HEK293 (cell line): ENCODE measurements around the gene ANXA2.

Experiments used
- CTCF ChIA-PET: fragments of 350-600 bp; formaldehyde crosslinking; extraction: SDS; loops from one replicate; lab custom pipeline; 2021; ENCODE audit warnings: antibody characterized with exemption; lab: Yijun Ruan, JAX
- POLR2A ChIA-PET: fragments of 300-600 bp; formaldehyde crosslinking; extraction: SDS; loops from one replicate; lab custom pipeline; 2020; ENCODE audit warnings: antibody characterized with exemption, inconsistent platforms; lab: Yijun Ruan, JAX
- H3K27ac ChIP-seq: fragments of 200-500 bp; sonication (Bioruptor generic); 2 replicates; pipeline ENCODE4 v1.5.1; 2014; ENCODE audit warnings: low read depth, low read length, control low read depth, inconsistent platforms; ENCODE audit errors: extremely low read depth
- H3K36me3 ChIP-seq, 2 experiments: fragments of 200-500 bp in 1 of 2; sonication (Bioruptor generic) in 1 of 2; 1 replicate in 1 of 2; 2 replicates in 1 of 2; pipeline ENCODE4 v1.5.1; 2014 to 2017; ENCODE audit warnings: inconsistent platforms in 2 of 2, low read length in 2 of 2; ENCODE audit not compliant: control insufficient read depth in 2 of 2, insufficient read depth in 1 of 2
- H3K4me1 ChIP-seq: fragments of 200-500 bp; sonication (Bioruptor generic); 2 replicates; pipeline ENCODE4 v1.5.1; 2014; ENCODE audit warnings: mild to moderate bottlenecking, low read length, inconsistent platforms; ENCODE audit not compliant: control insufficient read depth, insufficient read depth
- H3K4me3 ChIP-seq: 2 replicates; pipeline ENCODE4 v1.5.1; 2011; ENCODE audit warnings: low read depth, mild to moderate bottlenecking, control low read depth, low read length, moderate library complexity
- H3K9me3 ChIP-seq: fragments of 200-500 bp; sonication (Bioruptor generic); 2 replicates; pipeline ENCODE4 v1.5.1; 2014; ENCODE audit warnings: low read depth, low read length, inconsistent platforms; ENCODE audit not compliant: control insufficient read depth, insufficient read depth
- BCL11B ChIP-seq: fragments of 450-650 bp; formaldehyde crosslinking; IDR thresholded peaks from 2 replicates; pipeline ENCODE4 v1.5.1; 2016; ENCODE audit warnings: low read depth, missing biosample characterization, missing genetic modification characterization
- GFI1B ChIP-seq: fragments of 450-650 bp; formaldehyde crosslinking; IDR thresholded peaks from 2 replicates; pipeline ENCODE4 v1.5.1; 2016; ENCODE audit warnings: missing biosample characterization, missing genetic modification characterization
- GLI4 ChIP-seq: fragments of 450-650 bp; formaldehyde crosslinking; IDR thresholded peaks from 2 replicates; pipeline ENCODE4 v1.5.1; 2016; ENCODE audit warnings: missing biosample characterization, missing genetic modification characterization
- GLIS1 ChIP-seq: fragments of 450-650 bp; formaldehyde crosslinking; IDR thresholded peaks from 2 replicates; pipeline ENCODE4 v1.5.1; 2016; ENCODE audit warnings: missing biosample characterization, missing genetic modification characterization
- HOXA7 ChIP-seq: sonication (generic); formaldehyde crosslinking; IDR thresholded peaks from 2 replicates; pipeline ENCODE4 v1.8.1; 2022; ENCODE audit warnings: missing genetic modification reagents, borderline replicate concordance
- KLF1 ChIP-seq: fragments of 450-650 bp; formaldehyde crosslinking; IDR thresholded peaks from 2 replicates; pipeline ENCODE4 v1.5.1; 2016; ENCODE audit warnings: missing biosample characterization, missing genetic modification characterization
- KLF7 ChIP-seq: fragments of 450-650 bp; formaldehyde crosslinking; IDR thresholded peaks from 2 replicates; pipeline ENCODE4 v1.5.1; 2016; ENCODE audit warnings: missing biosample characterization, missing genetic modification characterization, borderline replicate concordance
- KLF9 ChIP-seq: fragments of 450-650 bp; formaldehyde crosslinking; IDR thresholded peaks from 2 replicates; pipeline ENCODE4 v1.5.1; 2016; ENCODE audit warnings: missing biosample characterization, missing genetic modification characterization, low read depth
- SCRT1 ChIP-seq: fragments of 450-650 bp; formaldehyde crosslinking; IDR thresholded peaks from 2 replicates; pipeline ENCODE4 v1.5.1; 2016; ENCODE audit warnings: missing biosample characterization, missing genetic modification characterization, borderline replicate concordance
- ZFP37 ChIP-seq: fragments of 450-650 bp; formaldehyde crosslinking; IDR thresholded peaks from 2 replicates; pipeline ENCODE4 v1.5.1; 2016; ENCODE audit warnings: missing biosample characterization, missing genetic modification characterization
- ZFP69B ChIP-seq: fragments of 450-650 bp; formaldehyde crosslinking; IDR thresholded peaks from 2 replicates; pipeline ENCODE4 v1.5.1; 2016; ENCODE audit warnings: missing biosample characterization, missing genetic modification characterization
- ZNF138 ChIP-seq: fragments of 450-650 bp; formaldehyde crosslinking; IDR thresholded peaks from 2 replicates; pipeline ENCODE4 v1.5.1; 2016; ENCODE audit warnings: missing biosample characterization, missing genetic modification characterization, borderline replicate concordance
- ZNF174 ChIP-seq: fragments of 450-650 bp; formaldehyde crosslinking; IDR thresholded peaks from 2 replicates; pipeline ENCODE4 v1.5.0; 2017; ENCODE audit warnings: missing biosample characterization, mild to moderate bottlenecking, missing genetic modification characterization
- ZNF366 ChIP-seq: fragments of 450-650 bp; formaldehyde crosslinking; conservative IDR thresholded peaks from 2 replicates; pipeline ENCODE4 v1.5.1; 2016; ENCODE audit warnings: missing biosample characterization, missing genetic modification characterization
- ZNF521 ChIP-seq: fragments of 450-650 bp; formaldehyde crosslinking; IDR thresholded peaks from 2 replicates; pipeline ENCODE4 v1.5.1; 2017; ENCODE audit warnings: missing biosample characterization, mild to moderate bottlenecking, missing genetic modification characterization
- ZNF544 ChIP-seq: fragments of 450-650 bp; formaldehyde crosslinking; IDR thresholded peaks from 2 replicates; pipeline ENCODE4 v1.5.0; 2017; ENCODE audit warnings: missing biosample characterization, missing genetic modification characterization
- ZNF610 ChIP-seq: fragments of 450-650 bp; formaldehyde crosslinking; IDR thresholded peaks from 2 replicates; pipeline ENCODE4 v1.5.1; 2016; ENCODE audit warnings: missing biosample characterization, missing genetic modification characterization, borderline replicate concordance
- ZNF624 ChIP-seq: fragments of 450-650 bp; formaldehyde crosslinking; IDR thresholded peaks from 2 replicates; pipeline ENCODE4 v1.5.1; 2017; ENCODE audit warnings: missing biosample characterization, missing genetic modification characterization
- ZNF677 ChIP-seq: fragments of 450-650 bp; IDR thresholded peaks from 2 replicates; pipeline ENCODE4 v1.5.0; 2018; ENCODE audit warnings: missing biosample characterization, mild to moderate bottlenecking, missing genetic modification characterization, moderate library complexity
- TF ChIP-seq, protein P1 (sequence below): fragments of 450-650 bp; formaldehyde crosslinking; IDR thresholded peaks from 2 replicates; pipeline ENCODE4 v1.5.1; 2017; ENCODE audit warnings: missing biosample characterization, missing genetic modification characterization
- TF ChIP-seq, protein P2 (sequence below): fragments of 450-650 bp; formaldehyde crosslinking; IDR thresholded peaks from 2 replicates; pipeline ENCODE4 v1.5.1; 2016; ENCODE audit warnings: missing biosample characterization, missing genetic modification characterization
- TF ChIP-seq, protein P3 (sequence below): fragments of 450-650 bp; formaldehyde crosslinking; conservative IDR thresholded peaks from 2 replicates; pipeline ENCODE4 v1.5.1; 2016; ENCODE audit warnings: low read depth, missing biosample characterization, missing genetic modification characterization

Gene ANXA2

DNA sequence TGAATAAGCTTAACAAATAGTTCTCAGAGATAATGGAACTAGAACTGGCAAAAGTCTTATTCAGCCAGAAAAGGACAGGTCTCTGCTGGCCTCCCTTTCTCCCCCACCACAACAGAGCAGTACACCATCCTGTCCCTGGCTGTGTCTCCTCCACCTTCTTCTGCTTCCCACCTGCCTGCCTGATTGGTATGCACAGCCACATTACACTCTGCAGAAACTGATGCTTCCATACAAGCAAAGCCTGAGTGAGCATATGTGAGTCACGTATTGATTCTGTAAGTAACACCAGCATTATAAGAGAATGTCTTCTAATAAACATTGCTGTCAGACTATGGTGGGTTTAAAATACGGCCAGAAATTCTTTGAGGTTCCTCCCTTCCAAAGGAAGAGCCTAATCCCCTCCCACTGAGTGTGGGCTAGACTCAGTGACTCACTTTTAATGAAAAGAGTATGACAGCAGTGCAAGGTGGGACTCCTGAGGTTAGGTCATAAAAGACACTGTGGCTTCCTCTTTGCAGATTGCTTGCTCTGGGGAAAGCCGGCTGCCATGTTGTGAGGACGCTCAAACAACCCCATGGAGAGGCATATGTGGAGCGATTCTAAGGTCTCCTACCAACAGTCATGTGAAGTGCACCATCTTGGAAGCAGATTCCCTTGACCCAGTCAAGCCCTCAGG lies 44.4 kb downstream of the ANXA2 start (continued):
- TF ChIP-seq GLI4 (tag by site-specific recombination) (no peak), ZFP69B (no peak), ZNF366 (tag by site-specific recombination) (no peak), ZFP37 (tag by site-specific recombination) (no peak)

DNA sequence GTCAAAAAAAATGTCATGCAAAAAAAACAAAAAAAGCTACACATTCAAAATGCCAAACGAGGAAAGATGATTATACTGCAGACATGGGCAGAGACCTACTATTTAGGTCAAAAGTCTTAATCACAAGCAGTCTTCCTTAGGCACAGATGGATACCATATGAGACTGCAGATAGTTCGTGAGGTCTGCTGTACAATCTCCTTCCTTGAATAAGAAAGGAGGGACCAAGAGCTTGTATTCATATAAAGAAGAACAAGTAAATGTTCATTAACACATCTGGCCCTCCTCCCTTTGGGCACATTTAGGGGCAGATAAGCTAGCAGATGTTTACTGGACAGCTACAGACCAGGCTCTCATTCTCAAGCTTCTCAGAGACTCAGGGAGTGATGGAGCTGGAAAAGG lies 45.3 kb downstream of the ANXA2 start:
- CTCF ChIA-PET = interaction anchor here (0.7 kb wide), 1 partner anchor 178 kb away, joined by 4 read pairs; no protein-coding TSS in a partner anchor
- no peak overlapping the region for H3K4me3 ChIP-seq
- TF ChIP-seq KLF7 (no peak), ZNF174 (tag by site-specific recombination) (no peak), ZNF610 (tag by site-specific recombination) (no peak), ZNF544 (tag by site-specific recombination) (no peak), SCRT1 (tag by site-specific recombination) (no peak), KLF9 (tag by site-specific recombination) (no peak), KLF1 (tag by site-specific recombination) (no peak)
- TF ChIP-seq, protein P1, sequence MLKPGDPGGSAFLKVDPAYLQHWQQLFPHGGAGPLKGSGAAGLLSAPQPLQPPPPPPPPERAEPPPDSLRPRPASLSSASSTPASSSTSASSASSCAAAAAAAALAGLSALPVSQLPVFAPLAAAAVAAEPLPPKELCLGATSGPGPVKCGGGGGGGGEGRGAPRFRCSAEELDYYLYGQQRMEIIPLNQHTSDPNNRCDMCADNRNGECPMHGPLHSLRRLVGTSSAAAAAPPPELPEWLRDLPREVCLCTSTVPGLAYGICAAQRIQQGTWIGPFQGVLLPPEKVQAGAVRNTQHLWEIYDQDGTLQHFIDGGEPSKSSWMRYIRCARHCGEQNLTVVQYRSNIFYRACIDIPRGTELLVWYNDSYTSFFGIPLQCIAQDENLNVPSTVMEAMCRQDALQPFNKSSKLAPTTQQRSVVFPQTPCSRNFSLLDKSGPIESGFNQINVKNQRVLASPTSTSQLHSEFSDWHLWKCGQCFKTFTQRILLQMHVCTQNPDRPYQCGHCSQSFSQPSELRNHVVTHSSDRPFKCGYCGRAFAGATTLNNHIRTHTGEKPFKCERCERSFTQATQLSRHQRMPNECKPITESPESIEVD (tag by site-specific recombination) = no peak
- TF ChIP-seq, protein P2, sequence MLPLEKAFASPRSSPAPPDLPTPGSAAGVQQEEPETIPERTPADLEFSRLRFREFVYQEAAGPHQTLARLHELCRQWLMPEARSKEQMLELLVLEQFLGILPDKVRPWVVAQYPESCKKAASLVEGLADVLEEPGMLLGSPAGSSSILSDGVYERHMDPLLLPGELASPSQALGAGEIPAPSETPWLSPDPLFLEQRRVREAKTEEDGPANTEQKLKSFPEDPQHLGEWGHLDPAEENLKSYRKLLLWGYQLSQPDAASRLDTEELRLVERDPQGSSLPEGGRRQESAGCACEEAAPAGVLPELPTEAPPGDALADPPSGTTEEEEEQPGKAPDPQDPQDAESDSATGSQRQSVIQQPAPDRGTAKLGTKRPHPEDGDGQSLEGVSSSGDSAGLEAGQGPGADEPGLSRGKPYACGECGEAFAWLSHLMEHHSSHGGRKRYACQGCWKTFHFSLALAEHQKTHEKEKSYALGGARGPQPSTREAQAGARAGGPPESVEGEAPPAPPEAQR (tag by site-specific recombination) = no peak

DNA sequence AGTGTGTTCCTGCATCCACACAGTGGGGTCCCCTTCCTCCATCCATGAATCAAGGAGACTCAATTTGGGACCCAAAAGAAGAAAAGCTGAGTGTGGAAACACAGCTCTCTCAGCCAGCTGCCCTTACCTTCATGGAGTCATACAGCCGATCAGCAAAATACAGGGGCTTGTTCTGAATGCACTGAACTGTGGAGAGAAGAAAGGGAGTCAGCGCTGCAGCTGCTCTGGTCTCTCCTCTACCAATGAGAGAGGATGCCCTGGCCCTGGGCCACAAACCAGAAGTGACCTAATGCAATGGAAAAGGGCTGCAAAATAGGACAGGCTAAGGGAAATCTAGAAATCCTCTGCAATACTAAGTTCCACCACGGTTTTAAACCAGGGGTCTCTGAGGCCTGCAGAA lies 46.7 kb downstream of the ANXA2 start:
- TF ChIP-seq ZNF521 (tag by site-specific recombination) (no peak), ZNF624 (no peak), ZNF138 (tag by site-specific recombination) (no peak)
- ChIA-PET POLR2A (no interaction called here), CTCF (interaction anchor here (0.7 kb wide), 1 partner anchor 478 kb away, joined by 4 read pairs; no protein-coding TSS in a partner anchor)
- Histone ChIP-seq H3K4me3 (no peak overlapping the region), H3K9me3 (no peaks in the 10 kb centered on the region), H3K36me3 (peaks cover 4 to 91% of the 10 kb centered on the region in 2 experiments; a peak in 2 of 3 replicates), H3K4me1 (no peaks in the 10 kb centered on the region), H3K27ac (no peak overlapping the region)

More for the DNA sequence above, 45.3 kb downstream of the ANXA2 start:
- POLR2A ChIA-PET = no interaction called here
- Histone ChIP-seq H3K36me3 (peaks cover 4 to 88% of the 10 kb centered on the region in 2 experiments; a peak in 2 of 3 replicates), H3K27ac (no peak overlapping the region), H3K9me3 (no peaks in the 10 kb centered on the region), H3K4me1 (no peaks in the 10 kb centered on the region)

DNA sequence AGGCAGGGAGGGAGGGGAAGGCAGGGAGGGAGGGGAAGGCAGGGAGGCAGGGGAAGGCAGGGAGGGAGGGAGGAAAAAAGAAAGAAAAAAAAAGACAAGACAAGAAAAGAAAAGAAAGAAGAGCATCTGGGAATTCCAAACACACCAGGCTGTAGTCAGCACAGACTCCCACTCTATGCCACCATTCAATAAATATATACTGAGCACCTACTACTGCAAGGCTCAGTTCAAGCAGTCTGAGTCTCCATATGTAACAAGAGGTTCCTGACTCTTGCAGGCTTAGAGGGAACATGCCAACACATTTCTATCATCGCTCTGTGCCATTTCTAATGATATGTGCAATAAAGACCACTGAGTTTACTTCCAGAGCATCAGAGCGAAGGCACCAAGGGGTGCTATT lies 47.7 kb downstream of the ANXA2 start:
- Histone ChIP-seq H3K9me3 (no peaks in the 10 kb centered on the region), H3K36me3 (peaks cover 4 to 91% of the 10 kb centered on the region in 2 experiments; a peak in 2 of 3 replicates), H3K4me3 (no peak overlapping the region), H3K27ac (no peak overlapping the region), H3K4me1 (no peaks in the 10 kb centered on the region)
- ChIA-PET POLR2A (no interaction called here), CTCF (no interaction called here)
- no peak for TF ChIP-seq GFI1B (tag by site-specific recombination)
- no peak for TF ChIP-seq GLIS1 (tag by site-specific recombination)
- TF ChIP-seq ZNF677 (tag by site-specific recombination) = no peak
- no peak for TF ChIP-seq HOXA7 (CRISPR knock-in tag)
- TF ChIP-seq, protein P3, sequence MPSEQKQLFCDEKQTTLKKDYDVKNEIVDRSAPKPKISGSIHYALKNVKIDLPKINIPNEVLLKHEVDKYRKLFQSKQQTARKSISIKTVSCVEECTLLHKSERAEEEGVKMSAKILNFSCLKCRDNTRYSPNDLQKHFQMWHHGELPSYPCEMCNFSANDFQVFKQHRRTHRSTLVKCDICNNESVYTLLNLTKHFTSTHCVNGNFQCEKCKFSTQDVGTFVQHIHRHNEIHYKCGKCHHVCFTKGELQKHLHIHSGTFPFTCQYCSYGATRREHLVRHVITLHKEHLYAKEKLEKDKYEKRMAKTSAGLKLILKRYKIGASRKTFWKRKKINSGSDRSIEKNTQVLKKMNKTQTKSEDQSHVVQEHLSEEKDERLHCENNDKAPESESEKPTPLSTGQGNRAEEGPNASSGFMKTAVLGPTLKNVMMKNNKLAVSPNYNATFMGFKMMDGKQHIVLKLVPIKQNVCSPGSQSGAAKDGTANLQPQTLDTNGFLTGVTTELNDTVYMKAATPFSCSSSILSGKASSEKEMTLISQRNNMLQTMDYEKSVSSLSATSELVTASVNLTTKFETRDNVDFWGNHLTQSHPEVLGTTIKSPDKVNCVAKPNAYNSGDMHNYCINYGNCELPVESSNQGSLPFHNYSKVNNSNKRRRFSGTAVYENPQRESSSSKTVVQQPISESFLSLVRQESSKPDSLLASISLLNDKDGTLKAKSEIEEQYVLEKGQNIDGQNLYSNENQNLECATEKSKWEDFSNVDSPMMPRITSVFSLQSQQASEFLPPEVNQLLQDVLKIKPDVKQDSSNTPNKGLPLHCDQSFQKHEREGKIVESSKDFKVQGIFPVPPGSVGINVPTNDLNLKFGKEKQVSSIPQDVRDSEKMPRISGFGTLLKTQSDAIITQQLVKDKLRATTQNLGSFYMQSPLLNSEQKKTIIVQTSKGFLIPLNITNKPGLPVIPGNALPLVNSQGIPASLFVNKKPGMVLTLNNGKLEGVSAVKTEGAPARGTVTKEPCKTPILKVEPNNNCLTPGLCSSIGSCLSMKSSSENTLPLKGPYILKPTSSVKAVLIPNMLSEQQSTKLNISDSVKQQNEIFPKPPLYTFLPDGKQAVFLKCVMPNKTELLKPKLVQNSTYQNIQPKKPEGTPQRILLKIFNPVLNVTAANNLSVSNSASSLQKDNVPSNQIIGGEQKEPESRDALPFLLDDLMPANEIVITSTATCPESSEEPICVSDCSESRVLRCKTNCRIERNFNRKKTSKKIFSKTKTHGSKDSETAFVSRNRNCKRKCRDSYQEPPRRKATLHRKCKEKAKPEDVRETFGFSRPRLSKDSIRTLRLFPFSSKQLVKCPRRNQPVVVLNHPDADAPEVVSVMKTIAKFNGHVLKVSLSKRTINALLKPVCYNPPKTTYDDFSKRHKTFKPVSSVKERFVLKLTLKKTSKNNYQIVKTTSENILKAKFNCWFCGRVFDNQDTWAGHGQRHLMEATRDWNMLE (tag by site-specific recombination) = no peak
- no peak for TF ChIP-seq BCL11B (tag by site-specific recombination)
